ENCODE measurements around the gene GLP2R.

DNA sequence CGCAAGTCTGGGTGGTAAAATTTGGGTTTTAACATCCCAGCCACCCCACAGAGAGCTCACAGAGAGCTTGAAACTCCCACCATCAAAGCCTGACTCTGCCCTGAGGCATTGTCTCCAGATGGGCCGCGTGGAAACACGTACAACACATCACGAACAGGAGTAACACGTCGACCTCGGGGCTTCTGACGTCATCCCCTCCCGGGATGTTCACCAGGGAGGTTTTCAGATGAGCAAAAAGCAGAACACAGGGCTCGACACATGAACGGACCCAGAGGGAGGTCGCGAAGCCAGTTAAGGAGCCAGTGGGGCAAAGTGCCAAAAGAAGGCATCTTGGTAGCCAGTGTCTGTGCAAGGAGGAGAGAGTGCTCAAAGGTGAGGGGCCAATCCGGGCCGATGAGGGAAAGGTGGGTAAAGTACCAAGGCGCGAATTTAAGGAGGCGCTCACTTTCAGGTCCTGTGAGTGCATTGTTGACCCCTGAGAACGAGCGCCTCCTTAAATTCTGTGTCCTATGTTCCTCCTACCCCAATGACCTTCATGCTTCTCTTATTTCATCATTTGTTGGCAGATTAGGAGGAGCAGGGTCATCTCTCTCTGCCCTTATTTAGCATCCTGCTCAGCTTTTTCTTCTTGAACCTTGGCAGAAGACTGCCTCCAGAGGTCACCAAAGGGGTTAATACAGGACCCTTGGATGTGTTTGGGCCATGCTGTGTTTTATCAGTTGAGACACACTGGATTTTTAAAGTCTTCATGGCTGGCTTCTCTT is 73.7 kb downstream of the GLP2R start:
- TF ChIP-seq, protein P1, sequence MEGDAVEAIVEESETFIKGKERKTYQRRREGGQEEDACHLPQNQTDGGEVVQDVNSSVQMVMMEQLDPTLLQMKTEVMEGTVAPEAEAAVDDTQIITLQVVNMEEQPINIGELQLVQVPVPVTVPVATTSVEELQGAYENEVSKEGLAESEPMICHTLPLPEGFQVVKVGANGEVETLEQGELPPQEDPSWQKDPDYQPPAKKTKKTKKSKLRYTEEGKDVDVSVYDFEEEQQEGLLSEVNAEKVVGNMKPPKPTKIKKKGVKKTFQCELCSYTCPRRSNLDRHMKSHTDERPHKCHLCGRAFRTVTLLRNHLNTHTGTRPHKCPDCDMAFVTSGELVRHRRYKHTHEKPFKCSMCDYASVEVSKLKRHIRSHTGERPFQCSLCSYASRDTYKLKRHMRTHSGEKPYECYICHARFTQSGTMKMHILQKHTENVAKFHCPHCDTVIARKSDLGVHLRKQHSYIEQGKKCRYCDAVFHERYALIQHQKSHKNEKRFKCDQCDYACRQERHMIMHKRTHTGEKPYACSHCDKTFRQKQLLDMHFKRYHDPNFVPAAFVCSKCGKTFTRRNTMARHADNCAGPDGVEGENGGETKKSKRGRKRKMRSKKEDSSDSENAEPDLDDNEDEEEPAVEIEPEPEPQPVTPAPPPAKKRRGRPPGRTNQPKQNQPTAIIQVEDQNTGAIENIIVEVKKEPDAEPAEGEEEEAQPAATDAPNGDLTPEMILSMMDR (conservative IDR thresholded peaks at IDR 0.05; ENCODE audit: low read depth, low read length) = no peak
- no peak for TF ChIP-seq EZH2 (IDR thresholded peaks at IDR 0.05; ENCODE audit: borderline replicate concordance, low read depth, low read length, poor library complexity, severe bottlenecking)

Measured in A673 (cell line).